ENCODE measurements around the gene HMGN1.
"Not testable (repeated sequence)": the region's sequence is repeated elsewhere in the genome, so short reads cannot be mapped to it uniquely, and the experiment has no call there.

HMGN1 gene

DNA sequence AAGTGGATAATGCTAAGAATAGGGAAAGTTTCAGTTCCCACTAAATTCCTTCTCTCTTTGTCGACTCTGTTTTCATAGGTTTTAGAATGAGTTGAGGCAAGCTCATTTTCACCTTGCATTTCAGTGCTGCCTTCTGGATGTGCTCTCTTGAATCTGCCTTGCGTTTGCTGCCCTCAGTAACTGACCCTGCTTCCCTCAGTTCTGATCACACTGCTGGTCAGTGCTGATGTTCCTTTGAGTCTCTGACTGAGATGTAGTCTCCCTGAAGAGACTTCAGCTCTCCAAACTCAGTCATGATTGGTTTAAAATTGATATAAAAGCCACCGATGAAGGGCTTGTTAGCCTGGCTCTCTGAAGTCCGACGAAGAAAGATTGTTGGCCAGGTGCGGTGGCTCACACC is 25.2 kb upstream of the HMGN1 start:
- H3K4me3 ChIP-seq (replicated peaks; ENCODE audit: insufficient read depth, low read length), result no peak overlapping the region
- TF ChIP-seq POLR2AphosphoS5 (IDR thresholded peaks at IDR 0.05; ENCODE audit: low read depth) (no peak), SPI1 (IDR thresholded peaks at IDR 0.05; ENCODE audit: borderline replicate concordance, low read depth) (no peak)
- TF ChIP-seq, protein P1, sequence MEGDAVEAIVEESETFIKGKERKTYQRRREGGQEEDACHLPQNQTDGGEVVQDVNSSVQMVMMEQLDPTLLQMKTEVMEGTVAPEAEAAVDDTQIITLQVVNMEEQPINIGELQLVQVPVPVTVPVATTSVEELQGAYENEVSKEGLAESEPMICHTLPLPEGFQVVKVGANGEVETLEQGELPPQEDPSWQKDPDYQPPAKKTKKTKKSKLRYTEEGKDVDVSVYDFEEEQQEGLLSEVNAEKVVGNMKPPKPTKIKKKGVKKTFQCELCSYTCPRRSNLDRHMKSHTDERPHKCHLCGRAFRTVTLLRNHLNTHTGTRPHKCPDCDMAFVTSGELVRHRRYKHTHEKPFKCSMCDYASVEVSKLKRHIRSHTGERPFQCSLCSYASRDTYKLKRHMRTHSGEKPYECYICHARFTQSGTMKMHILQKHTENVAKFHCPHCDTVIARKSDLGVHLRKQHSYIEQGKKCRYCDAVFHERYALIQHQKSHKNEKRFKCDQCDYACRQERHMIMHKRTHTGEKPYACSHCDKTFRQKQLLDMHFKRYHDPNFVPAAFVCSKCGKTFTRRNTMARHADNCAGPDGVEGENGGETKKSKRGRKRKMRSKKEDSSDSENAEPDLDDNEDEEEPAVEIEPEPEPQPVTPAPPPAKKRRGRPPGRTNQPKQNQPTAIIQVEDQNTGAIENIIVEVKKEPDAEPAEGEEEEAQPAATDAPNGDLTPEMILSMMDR (IDR thresholded peaks at IDR 0.05; ENCODE audit: insufficient read depth, low read length), result no peak
- peak overlapping the region; percentile 42 for H3K27ac ChIP-seq (replicated peaks)
- H3K27me3 ChIP-seq (ENCODE audit: insufficient read depth, poor library complexity, severe bottlenecking), result no peaks in the 10 kb centered on the region
- DNase-seq (ENCODE audit: low read depth in 1 of 2, low spot score in 1 of 2), result no peak

DNA sequence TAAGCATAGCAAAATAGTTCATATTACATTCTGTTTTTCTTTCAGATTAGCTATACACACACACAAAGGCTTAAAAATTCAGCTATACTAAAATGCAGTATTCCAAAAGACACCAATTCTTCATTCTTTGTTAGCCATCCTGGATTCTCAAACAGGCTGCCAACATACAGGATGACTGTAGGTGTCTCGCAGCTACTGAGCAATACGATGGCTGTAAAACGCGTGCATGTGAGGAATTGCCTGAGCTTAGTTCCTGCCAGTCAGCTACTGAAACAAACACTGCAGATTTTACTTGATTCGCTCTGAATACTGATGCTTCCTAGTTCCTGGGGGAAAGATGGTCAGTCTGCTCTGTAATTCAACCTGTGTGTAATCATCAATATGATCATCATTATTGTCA is 24.7 kb upstream of the HMGN1 start:
- H3K4me3 ChIP-seq (replicated peaks; ENCODE audit: insufficient read depth, low read length), result no peak overlapping the region
- no peaks in the 10 kb centered on the region for H3K27me3 ChIP-seq (ENCODE audit: insufficient read depth, poor library complexity, severe bottlenecking)
- H3K27ac ChIP-seq (replicated peaks), result peak overlapping the region; percentile 42
- peak in 1 of 2 experiments; percentile 79 for DNase-seq (ENCODE audit: low read depth in 1 of 2, low spot score in 1 of 2)
- TF ChIP-seq, protein P1 (IDR thresholded peaks at IDR 0.05; ENCODE audit: insufficient read depth, low read length), result peak; percentile 50
- TF ChIP-seq SPI1 (IDR thresholded peaks at IDR 0.05; ENCODE audit: borderline replicate concordance, low read depth), result no peak

DNA sequence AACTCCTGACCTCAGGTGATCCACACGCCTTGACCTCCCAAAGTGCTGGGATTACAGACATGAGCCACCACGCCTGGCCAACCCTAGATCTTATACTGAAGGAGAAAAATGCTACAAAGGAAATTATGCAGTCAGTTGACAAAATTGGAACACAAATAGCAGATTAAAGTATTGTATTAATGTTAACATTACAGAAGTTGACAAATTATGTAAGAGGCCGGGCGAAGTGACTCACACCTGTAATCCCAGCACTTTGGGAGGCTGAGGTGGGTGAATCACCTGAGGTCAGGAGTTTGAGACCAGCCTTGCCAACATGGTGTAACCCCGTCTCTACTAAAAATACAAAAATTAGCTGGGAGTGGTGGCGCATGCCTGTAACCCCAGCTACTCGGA is 21.0 kb upstream of the HMGN1 start:
- peak overlapping the region; percentile 87 for H3K27ac ChIP-seq (replicated peaks)
- not testable (repeated sequence) for DNase-seq (ENCODE audit: low read depth in 1 of 2, low spot score in 1 of 2); H3K4me3 ChIP-seq (replicated peaks; ENCODE audit: insufficient read depth, low read length); H3K27me3 ChIP-seq (ENCODE audit: insufficient read depth, poor library complexity, severe bottlenecking)

DNA sequence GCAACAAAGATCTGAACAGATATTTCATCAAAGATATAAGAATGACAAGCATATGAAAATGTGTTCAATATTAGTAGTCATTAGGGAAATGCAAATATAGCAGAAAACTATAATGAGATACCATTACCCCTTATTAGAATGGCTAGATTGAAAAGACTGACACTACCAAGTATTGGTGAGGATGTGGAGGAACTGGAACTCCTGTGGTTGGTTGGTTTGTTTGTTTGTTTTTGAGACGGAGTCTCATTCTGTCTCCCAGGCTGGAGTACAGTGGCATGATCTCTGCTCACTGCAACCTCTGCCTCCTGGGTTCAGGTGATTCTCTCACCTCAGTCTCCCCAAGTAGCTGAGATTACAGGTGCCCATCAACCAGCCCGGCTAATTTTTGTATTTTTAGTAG is 18.9 kb upstream of the HMGN1 start:
- no peaks in the 10 kb centered on the region for H3K27me3 ChIP-seq (ENCODE audit: insufficient read depth, poor library complexity, severe bottlenecking)
- DNase-seq (ENCODE audit: low read depth in 1 of 2, low spot score in 1 of 2), result no peak
- no peak overlapping the region for H3K4me3 ChIP-seq (replicated peaks; ENCODE audit: insufficient read depth, low read length)
- H3K27ac ChIP-seq (replicated peaks), result no peak overlapping the region; the same call in 1 of the 2 replicates
- TF ChIP-seq GABPA (IDR thresholded peaks at IDR 0.05; ENCODE audit: low read depth) (no peak), POLR2AphosphoS5 (IDR thresholded peaks at IDR 0.05; ENCODE audit: low read depth) (no peak), SPI1 (IDR thresholded peaks at IDR 0.05; ENCODE audit: borderline replicate concordance, low read depth) (no peak)
- TF ChIP-seq, protein P2, sequence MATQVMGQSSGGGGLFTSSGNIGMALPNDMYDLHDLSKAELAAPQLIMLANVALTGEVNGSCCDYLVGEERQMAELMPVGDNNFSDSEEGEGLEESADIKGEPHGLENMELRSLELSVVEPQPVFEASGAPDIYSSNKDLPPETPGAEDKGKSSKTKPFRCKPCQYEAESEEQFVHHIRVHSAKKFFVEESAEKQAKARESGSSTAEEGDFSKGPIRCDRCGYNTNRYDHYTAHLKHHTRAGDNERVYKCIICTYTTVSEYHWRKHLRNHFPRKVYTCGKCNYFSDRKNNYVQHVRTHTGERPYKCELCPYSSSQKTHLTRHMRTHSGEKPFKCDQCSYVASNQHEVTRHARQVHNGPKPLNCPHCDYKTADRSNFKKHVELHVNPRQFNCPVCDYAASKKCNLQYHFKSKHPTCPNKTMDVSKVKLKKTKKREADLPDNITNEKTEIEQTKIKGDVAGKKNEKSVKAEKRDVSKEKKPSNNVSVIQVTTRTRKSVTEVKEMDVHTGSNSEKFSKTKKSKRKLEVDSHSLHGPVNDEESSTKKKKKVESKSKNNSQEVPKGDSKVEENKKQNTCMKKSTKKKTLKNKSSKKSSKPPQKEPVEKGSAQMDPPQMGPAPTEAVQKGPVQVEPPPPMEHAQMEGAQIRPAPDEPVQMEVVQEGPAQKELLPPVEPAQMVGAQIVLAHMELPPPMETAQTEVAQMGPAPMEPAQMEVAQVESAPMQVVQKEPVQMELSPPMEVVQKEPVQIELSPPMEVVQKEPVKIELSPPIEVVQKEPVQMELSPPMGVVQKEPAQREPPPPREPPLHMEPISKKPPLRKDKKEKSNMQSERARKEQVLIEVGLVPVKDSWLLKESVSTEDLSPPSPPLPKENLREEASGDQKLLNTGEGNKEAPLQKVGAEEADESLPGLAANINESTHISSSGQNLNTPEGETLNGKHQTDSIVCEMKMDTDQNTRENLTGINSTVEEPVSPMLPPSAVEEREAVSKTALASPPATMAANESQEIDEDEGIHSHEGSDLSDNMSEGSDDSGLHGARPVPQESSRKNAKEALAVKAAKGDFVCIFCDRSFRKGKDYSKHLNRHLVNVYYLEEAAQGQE (IDR thresholded peaks at IDR 0.05; ENCODE audit: insufficient replicate concordance, low read depth), result no peak

DNA sequence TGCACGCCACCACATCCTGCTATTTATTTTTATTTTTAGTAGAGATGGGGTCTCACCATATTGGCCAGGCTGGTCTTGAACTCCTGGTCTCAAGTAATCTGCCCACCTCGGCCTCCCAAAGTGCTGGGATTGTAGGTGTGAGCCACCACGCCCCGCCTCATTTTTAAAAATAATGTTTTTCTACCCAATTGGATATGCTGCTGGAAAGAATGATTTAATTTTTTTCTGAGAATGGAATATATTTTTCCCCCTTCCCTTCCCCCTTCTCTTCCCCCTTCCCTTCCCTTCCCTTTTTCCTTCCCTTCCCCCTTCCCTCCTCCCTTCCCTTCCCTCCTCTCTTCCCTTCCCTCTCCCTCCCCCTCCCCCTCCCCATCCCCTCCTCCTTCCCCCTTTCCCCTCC is 17.7 kb upstream of the HMGN1 start:
- TF ChIP-seq GABPA (IDR thresholded peaks at IDR 0.05; ENCODE audit: low read depth), result no peak
- TF ChIP-seq, protein P1 (IDR thresholded peaks at IDR 0.05; ENCODE audit: insufficient read depth, low read length), result no peak
- TF ChIP-seq POLR2AphosphoS5 (IDR thresholded peaks at IDR 0.05; ENCODE audit: low read depth), result no peak
- TF ChIP-seq, protein P2 (IDR thresholded peaks at IDR 0.05; ENCODE audit: insufficient replicate concordance, low read depth), result no peak
- TF ChIP-seq SPI1 (IDR thresholded peaks at IDR 0.05; ENCODE audit: borderline replicate concordance, low read depth), result no peak
- DNase-seq (ENCODE audit: low read depth in 1 of 2, low spot score in 1 of 2), result no peak
- H3K27ac ChIP-seq (replicated peaks), result no peak overlapping the region
- no peaks in the 10 kb centered on the region for H3K27me3 ChIP-seq (ENCODE audit: insufficient read depth, poor library complexity, severe bottlenecking)
- H3K4me3 ChIP-seq (replicated peaks; ENCODE audit: insufficient read depth, low read length), result no peak overlapping the region

All from HL-60 (cell line).